CD4-positive, alpha-beta T cell (primary cell): ENCODE data around the gene BHLHE23. TPM values are rescaled to one million over a fixed set of nuclear protein-coding genes. Genes with fewer than 3 reads are reported as not detected.

Experiments used
- ATAC-seq: fragments of 200-7000 bp; cut with Tn5 transposase; one replicate; pipeline ENCODE4 v1.10.0; 2022; ENCODE audit warnings: mild to moderate bottlenecking; ENCODE audit not compliant: poor library complexity
- CTCF ChIA-PET: fragments of 350-600 bp; sonication (Branson Sonifier 250); formaldehyde crosslinking; loops from one replicate; lab custom pipeline; 2021; ENCODE audit warnings: antibody characterized with exemption, inconsistent platforms; lab: Charles Lee
- POLR2A ChIA-PET: fragments of 350-600 bp; sonication (Branson Sonifier 250); formaldehyde crosslinking; loops from one replicate; lab custom pipeline; 2021; ENCODE audit warnings: antibody characterized with exemption, inconsistent platforms; lab: Charles Lee
- DNase-seq, 14 experiments: peaks; one replicate each; pipeline ENCODE4 v3.0.0-alpha.2; 2013 to 2020; ENCODE audit warnings: mixed read lengths in 2 of 14
- H3K27ac ChIP-seq, 2 donors: one replicate each; pipeline versions ENCODE4 v1.5.1 to v1.7.0; 2013; ENCODE audit warnings: low read length in 2 of 2, low read depth in 1 of 2, mild to moderate bottlenecking in 1 of 2
- H3K27me3 ChIP-seq, 2 experiments: 1 replicate in 1 of 2; 2 replicates in 1 of 2; pipeline versions ENCODE4 v1.6.1 to v1.7.0; 2013; ENCODE audit warnings: low read length in 2 of 2, control low read depth in 1 of 2, mild to moderate bottlenecking in 1 of 2, moderate library complexity in 1 of 2; ENCODE audit not compliant: insufficient read depth in 2 of 2, control insufficient read depth in 1 of 2
- H3K36me3 ChIP-seq: one replicate; pipeline ENCODE4 v1.6.1; 2013; ENCODE audit warnings: low read length, control low read depth; ENCODE audit not compliant: insufficient read depth
- H3K4me1 ChIP-seq: one replicate; pipeline ENCODE4 v1.6.1; 2013; ENCODE audit warnings: low read length, control low read depth; ENCODE audit not compliant: insufficient read depth
- H3K4me3 ChIP-seq: one replicate; pipeline ENCODE4 v1.5.1; 2013; ENCODE audit warnings: mild to moderate bottlenecking, low read length, moderate library complexity
- H3K9me3 ChIP-seq, 2 experiments: 1 replicate in 1 of 2; 2 replicates in 1 of 2; pipeline versions ENCODE4 v1.6.1 to v1.7.0; 2013; ENCODE audit warnings: low read length in 2 of 2, mild to moderate bottlenecking in 2 of 2, control low read depth in 1 of 2, moderate library complexity in 1 of 2; ENCODE audit not compliant: control insufficient read depth in 1 of 2, insufficient read depth in 1 of 2
- H3K27ac Mint-ChIP-seq: one replicate; pipeline ENCODE4 v1.8.0; 2020; ENCODE audit warnings: mixed read lengths
- H3K27me3 Mint-ChIP-seq: one replicate; pipeline ENCODE4 v1.8.0; 2021; ENCODE audit warnings: mixed read lengths
- H3K36me3 Mint-ChIP-seq: one replicate; pipeline ENCODE4 v1.8.0; 2021; ENCODE audit warnings: low read depth, mixed read lengths
- H3K4me1 Mint-ChIP-seq: one replicate; pipeline ENCODE4 v1.8.0; 2021; ENCODE audit warnings: low read depth, mixed read lengths
- H3K4me3 Mint-ChIP-seq: one replicate; pipeline ENCODE4 v1.8.0; 2020; ENCODE audit warnings: mild to moderate bottlenecking, mixed read lengths
- H3K9me3 Mint-ChIP-seq: one replicate; pipeline ENCODE4 v1.8.0; 2020; ENCODE audit warnings: mixed read lengths
- intact Hi-C, 2 experiments: fragments of 100-400 bp; cut with DNase I in 1 of 2; cut with micrococcal nuclease in 1 of 2; formaldehyde crosslinking; loops; one replicate each; pipeline versions ENCODE4 v1.15.1 to v1.9.0; 2023 to 2025; cut with DNase I, micrococcal nuclease
- total RNA-seq, 174 experiments: library from RNA in 2 of 174; stranded (reverse) in 2 of 174; gene quantifications; one replicate each; pipeline ENCODE4 v1.2.3 and lab custom pipeline; 2021 to 2026
- TF ChIP-seq, protein P1 (sequence below): fragments of 200-600 bp; IDR thresholded peaks from one replicate; pipeline ENCODE4 v1.8.0; 2022; ENCODE audit warnings: antibody characterized with exemption, mild to moderate bottlenecking

Gene BHLHE23
- total RNA-seq, 2 experiments from 2014 or later = not detected

DNA sequence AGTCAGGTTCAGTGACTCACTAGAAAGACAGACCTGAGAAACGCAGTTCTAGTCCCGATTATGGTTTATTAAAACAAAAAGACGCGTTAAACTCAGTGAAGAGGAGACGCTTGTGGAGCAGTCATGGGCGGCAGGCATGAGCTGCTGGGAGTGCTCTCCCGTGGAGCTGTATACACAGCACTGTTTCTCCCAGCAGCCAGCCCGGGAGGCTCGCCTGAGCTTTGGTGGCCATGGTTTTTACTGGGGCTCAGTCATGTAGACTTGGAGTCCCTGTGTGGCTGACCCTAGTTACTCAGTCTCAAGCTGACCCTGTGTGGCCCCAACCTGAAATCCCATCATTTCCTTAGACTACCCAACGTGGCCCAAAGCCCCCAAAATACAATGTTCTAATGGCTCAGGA lies 41.2 kb upstream of the BHLHE23 start:
- Histone ChIP-seq H3K9me3 (peaks cover 0 to 32% of the 10 kb centered on the region in 2 experiments), H3K27ac (no peak overlapping the region), H3K4me1 (no peaks in the 10 kb centered on the region), H3K36me3 (no peaks in the 10 kb centered on the region), H3K4me3 (no peak overlapping the region), H3K27me3 (peaks cover 0 to 7% of the 10 kb centered on the region in 2 experiments)
- TF ChIP-seq, protein P1, sequence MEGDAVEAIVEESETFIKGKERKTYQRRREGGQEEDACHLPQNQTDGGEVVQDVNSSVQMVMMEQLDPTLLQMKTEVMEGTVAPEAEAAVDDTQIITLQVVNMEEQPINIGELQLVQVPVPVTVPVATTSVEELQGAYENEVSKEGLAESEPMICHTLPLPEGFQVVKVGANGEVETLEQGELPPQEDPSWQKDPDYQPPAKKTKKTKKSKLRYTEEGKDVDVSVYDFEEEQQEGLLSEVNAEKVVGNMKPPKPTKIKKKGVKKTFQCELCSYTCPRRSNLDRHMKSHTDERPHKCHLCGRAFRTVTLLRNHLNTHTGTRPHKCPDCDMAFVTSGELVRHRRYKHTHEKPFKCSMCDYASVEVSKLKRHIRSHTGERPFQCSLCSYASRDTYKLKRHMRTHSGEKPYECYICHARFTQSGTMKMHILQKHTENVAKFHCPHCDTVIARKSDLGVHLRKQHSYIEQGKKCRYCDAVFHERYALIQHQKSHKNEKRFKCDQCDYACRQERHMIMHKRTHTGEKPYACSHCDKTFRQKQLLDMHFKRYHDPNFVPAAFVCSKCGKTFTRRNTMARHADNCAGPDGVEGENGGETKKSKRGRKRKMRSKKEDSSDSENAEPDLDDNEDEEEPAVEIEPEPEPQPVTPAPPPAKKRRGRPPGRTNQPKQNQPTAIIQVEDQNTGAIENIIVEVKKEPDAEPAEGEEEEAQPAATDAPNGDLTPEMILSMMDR = no peak
- Mint-ChIP-seq H3K4me3 (no peak overlapping the region), H3K27me3 (peaks cover 21% of the 10 kb centered on the region), H3K36me3 (no peaks in the 10 kb centered on the region), H3K9me3 (no peaks in the 10 kb centered on the region), H3K4me1 (no peaks in the 10 kb centered on the region), H3K27ac (no peak overlapping the region)
- ChIA-PET POLR2A (no interaction called here), CTCF (no interaction called here)
- DNase-seq (no peak), ATAC-seq (no peak)
- intact Hi-C loops = no loop called here

DNA sequence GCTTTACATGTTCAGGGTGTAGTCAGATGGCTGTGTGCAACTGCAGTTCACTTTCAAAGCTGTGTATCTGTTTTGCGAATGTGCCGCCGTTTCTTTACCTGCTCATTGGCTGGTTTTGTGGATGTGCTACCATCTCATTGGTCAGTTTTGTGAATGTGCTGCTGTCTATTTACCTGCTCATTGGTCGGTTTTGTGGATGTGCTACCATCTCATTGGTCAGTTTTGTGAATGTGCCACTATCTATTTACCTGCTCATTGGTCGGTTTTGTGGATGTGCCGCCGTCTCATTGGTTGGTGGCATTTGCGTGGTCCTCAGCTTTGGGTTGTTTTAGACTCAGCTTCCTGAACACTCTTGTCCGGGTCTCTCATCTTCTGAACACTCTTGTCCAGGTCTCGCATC lies 40.5 kb upstream of the BHLHE23 start:
- intact Hi-C loops = no loop called here
- Mint-ChIP-seq H3K27ac (no peak overlapping the region), H3K9me3 (no peaks in the 10 kb centered on the region), H3K27me3 (peaks cover 23% of the 10 kb centered on the region), H3K36me3 (no peaks in the 10 kb centered on the region), H3K4me3 (no peak overlapping the region), H3K4me1 (no peaks in the 10 kb centered on the region)
- Histone ChIP-seq H3K4me1 (no peaks in the 10 kb centered on the region), H3K9me3 (peaks cover 0 to 32% of the 10 kb centered on the region in 2 experiments), H3K27me3 (peaks cover 0 to 7% of the 10 kb centered on the region in 2 experiments), H3K27ac (no peak overlapping the region), H3K4me3 (no peak overlapping the region), H3K36me3 (no peaks in the 10 kb centered on the region)
- DNase-seq (no peak), ATAC-seq (no peak)
- CTCF ChIA-PET = no interaction called here
- POLR2A ChIA-PET = no interaction called here
- TF ChIP-seq, protein P1 = no peak

DNA sequence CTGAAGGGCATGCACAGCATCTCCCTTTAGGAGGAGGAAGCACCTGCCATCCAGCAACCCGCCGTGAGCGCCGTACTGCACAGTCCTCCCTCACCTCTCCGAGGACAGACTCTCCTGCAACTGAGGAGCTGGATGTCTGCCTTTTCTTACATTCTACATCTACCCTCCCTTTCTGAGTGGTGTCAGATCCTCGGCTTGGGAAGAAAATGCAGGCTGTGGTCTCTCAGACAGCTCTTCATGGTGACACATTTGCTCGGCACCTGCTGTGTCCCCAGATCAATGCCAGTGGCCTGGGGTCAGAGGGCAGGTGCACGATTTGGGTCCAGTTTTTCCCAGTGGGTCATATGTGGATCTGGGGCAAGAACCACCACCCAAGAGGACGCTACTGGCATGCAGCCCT lies 40.1 kb upstream of the BHLHE23 start:
- Mint-ChIP-seq H3K4me3 (no peak overlapping the region), H3K27me3 (peaks cover 24% of the 10 kb centered on the region), H3K9me3 (no peaks in the 10 kb centered on the region), H3K36me3 (no peaks in the 10 kb centered on the region), H3K4me1 (no peaks in the 10 kb centered on the region), H3K27ac (no peak overlapping the region)
- Histone ChIP-seq H3K4me3 (no peak overlapping the region), H3K27ac (no peak overlapping the region), H3K27me3 (peaks cover under 1 to 7% of the 10 kb centered on the region in 2 experiments), H3K36me3 (no peaks in the 10 kb centered on the region), H3K4me1 (no peaks in the 10 kb centered on the region), H3K9me3 (peaks cover 0 to 32% of the 10 kb centered on the region in 2 experiments)
- TF ChIP-seq, protein P1 = no peak
- CTCF ChIA-PET = no interaction called here
- ATAC-seq (no peak), DNase-seq (no peak)
- POLR2A ChIA-PET = no interaction called here
- intact Hi-C loops = no loop called here
